Daoy (cell line): ENCODE results near the gene SLC13A4. TPM values are rescaled to one million over a fixed set of nuclear protein-coding genes. Genes with fewer than 3 reads are reported as not detected.

Experiments
- DNase-seq: peaks from one replicate; pipeline ENCODE4 v3.0.0-alpha.2; 2015; ENCODE audit warnings: low read depth
- total RNA-seq: library from RNA; depleted of rRNA; stranded (reverse); fragments of >200 nt; shearing (Covaris generic); gene quantifications from 2 replicates; pipeline ENCODE4 v1.2.3, GENCODE V29; 2014

SLC13A4 gene
- total RNA-seq, 1 experiment from 2014 or later = not detected

DNA sequence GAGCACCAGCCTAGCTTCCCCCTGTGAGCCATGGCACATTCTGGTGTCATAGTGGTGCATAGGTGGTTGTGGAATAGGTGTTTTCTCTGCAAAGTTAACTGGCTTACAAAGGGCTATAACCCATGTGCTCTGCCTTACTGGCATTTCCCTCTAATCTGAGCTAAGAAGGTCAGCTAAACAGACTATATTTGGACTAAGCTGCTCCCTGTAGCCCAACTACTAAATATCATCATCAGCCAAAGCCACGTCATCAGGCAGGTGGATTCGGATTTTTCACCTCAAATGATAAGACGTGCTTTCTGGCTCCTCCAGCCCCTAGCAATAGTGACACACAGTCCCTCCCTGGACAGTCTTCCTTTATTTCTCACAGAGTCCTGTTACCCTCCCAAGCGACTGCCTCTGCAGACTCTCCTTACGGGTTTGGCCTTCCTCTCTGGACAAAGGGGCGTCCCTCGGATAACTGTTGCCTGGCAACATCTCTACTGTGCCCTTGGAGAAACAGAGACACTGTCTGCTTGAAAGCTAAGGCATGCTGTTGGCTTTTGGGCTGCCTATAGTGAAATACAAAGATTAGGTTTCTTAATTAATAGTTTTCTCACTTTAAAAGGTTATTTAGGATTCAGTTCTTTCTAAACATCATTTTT lies 9.1 kb downstream of the SLC13A4 start:
- no peak for DNase-seq

DNA sequence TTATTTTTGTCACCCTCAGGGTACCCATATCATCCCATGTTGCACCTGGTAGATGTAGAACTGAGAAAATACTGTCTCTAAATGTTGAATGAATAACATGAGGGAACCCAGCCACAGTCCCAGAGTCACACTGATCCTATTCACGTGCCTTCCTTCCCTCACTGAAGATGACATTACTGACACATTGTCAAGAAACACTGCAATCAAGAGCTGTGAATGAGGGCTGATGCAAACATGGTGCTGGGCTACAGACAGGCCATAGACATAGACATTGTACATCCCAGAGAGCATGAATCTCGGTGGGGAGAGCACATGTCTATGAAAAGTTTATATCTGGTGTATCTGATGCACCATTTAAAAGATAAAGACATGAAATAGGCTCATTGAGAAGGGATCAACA lies 9.8 kb downstream of the SLC13A4 start:
- DNase-seq = no peak

DNA sequence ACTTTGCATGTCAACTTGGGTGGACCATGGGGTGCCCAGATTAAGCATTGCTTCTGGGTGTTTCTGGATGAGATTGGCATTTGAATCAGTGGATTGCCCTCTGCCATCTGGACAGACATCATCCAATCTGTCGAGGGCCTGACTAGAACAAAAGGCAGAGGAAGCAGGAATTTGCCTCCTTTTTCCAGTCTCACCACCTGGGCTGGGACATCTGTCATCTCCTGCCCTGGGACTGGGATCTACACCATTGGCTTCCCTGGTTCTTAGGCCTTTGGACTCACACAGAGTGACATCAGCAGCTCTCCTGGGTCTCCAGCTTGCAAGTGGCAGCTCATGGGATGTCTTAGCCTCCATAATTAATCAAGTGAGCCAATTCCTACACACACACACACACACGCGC lies 10.3 kb downstream of the SLC13A4 start:
- no peak for DNase-seq

DNA sequence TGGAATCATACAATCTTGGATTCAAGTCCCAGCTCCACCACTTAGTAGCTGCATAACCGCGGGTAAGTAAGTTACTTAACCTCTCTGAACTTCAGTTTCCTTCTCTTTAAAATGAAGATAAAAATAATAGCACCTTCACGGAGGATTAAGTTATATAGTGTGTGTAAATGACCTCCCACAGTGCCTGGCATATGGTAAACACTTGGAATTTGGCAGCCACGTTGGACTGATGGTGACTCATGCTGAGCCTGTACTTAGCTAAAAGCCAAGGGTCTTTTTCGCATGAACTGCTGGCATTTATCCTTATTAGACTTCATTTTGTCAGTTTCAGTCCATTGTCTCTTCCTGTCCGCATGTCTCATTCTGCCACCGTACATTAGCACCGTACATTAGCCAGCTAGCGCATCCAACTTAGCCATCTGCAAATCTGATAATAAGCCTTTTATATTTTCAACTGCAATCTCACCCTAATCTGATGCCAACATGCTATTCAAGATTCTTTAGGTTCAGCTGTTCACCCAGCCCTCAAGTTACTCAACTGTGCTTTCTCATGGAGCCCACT lies 11.2 kb downstream of the SLC13A4 start:
- DNase-seq = peak; percentile 90

DNA sequence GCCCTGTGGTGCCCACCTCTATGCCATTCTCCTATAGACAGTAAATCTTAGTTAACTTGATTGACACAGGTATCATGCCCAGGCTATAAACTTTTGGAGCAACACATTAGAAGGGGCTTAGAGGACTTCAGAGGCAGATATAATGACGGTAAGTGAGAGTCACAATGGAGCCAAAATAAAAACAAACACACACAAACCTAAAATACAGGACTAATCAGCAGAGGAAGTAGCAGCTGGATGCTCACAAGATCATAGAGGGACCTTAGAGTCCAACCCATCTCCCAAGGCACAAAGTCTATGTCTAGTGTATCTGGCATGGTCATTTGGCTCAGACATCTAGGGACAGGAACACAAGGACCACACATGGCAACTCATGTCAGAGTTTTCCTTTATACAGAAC lies 12.3 kb downstream of the SLC13A4 start:
- DNase-seq = no peak

DNA sequence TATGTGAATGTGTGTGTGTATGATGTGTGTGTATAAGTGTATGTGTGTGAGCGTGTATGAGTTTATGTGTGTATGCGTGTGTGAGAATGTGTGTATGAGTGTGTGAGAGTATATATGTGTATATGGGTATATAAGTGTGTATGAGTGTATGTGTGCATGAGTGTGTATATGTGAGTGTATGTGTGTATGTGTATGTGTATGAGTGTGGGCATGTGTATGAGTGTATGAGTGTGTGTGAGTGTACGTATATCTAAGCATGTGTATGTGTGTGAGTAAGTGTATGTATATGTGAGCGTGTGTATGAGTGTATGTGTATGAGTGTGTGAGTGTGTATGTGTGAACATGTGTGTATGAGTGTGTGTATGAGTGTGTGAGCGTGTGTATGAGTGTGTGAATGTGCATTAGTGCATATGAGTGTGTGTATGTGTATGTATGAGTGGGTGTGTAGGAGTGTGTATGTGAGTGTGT lies 12.9 kb downstream of the SLC13A4 start:
- no peak for DNase-seq

DNA sequence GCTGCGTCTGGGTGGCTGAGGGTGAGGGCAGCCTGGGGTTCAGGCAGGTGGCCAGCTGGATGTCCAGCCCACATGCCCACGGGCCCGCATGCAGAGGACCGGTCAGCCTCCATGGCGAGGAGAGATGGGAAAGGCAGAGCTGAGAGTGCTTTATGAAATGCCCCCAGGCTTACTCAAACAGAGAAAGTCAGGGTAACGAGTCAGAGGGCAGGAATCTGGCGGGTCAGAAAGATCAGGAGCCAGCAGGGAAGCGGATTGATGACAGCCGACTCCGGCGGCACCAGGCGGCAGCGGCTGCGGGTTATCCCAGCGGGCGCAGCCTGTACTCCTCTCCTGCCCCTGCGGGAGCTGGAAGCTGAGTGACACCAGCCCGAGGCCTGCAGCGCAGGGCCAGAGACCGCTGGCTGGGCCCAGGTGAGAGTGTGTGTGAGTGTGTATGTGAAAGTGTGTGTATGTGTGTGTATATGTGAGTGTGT lies 13.4 kb downstream of the SLC13A4 start:
- DNase-seq = peak; percentile 79

DNA sequence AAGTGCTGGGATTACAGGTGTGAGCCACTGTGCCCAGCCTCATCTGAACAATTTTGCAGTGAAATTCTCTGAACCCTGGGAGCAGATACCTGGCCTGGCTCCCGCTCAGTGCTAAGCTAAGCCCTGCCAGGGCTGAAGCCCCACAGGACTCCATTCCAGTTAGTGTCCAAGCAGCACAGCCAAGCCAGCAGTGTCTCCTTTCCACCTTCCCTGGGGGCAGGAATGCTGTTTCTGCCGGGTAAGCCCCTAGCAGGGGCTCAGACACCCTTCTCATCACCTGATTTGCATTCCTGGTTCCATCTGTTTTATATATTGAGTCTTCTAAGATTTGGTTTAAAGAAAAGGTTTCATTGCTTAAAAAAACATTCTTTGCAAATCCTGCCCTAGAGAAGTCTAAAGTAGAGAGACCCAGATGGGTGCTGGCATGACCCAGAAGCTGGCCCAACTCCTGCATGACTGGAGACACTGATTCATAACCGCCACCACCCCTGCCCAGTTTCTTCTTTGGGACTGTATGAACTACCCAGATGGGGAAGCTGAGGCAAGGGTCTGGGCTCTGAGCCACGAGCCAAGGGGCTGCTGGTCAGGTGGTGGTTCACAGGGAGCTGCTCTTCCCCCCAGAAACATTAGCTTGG lies 14.0 kb downstream of the SLC13A4 start:
- DNase-seq = no peak

DNA sequence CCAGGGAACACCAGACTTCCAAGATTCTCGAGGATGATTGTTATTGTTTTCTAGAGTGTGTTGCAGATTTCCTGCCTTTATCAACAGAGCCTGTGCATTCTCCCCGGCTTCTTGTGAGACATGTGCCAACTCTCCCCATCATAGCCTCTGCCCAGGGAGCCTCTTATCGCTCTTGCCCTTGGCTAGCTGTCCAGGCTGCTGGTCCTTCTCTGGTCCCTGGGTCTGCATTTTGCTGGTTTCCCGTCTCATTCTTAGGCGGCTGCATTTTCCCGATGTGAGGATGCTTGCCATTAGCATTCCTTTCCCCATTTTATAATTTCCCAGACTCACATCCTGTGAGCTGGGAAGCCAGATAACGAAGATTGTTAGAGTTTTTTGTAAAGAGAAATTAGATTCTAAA lies 15.2 kb downstream of the SLC13A4 start:
- DNase-seq = no peak

DNA sequence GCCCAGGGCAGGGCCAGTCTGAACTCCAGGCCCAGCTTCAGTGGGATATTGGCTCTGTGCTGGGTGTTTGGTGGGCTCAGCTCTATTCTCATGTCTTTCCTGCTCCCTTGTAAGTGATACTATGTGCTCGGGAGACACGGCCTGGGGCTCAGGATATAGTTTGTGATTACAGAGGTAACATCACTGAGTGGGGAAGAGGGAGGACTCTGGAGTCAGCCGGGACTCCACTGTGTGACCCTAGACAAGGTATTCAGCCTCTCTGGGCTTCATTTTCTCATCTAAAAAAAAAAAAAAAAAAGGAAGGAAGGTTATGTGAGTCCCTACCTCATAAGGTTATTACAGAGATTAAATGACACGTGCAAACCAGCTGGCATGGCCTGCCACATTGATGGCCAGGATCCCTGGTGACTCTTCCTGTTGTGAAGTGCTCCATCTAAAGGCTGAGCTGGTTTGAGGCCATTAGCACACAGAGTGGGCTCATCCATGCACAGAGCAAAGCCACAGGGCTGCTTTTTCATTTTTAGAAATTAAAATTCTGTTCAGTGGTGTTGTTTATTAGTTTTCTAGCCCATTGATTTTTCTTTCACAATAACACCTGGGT lies 15.7 kb downstream of the SLC13A4 start:
- DNase-seq = peak; percentile 32

DNA sequence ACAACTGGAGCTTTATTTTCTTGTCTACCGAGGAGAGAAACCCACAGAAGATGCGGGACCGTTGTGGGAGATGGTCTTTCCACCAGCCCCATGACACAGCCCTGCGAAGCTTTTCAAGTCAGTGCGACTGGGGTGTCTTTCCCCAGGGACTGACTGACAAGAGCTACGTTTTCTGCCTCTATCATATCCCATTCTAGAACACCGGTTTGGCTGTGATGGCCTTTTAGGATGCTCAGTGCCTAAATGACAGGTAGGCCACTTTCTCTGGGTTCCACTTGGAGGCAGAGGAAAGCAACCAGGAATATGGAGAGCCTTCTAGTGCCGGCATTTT lies 16.9 kb downstream of the SLC13A4 start:
- DNase-seq = no peak

DNA sequence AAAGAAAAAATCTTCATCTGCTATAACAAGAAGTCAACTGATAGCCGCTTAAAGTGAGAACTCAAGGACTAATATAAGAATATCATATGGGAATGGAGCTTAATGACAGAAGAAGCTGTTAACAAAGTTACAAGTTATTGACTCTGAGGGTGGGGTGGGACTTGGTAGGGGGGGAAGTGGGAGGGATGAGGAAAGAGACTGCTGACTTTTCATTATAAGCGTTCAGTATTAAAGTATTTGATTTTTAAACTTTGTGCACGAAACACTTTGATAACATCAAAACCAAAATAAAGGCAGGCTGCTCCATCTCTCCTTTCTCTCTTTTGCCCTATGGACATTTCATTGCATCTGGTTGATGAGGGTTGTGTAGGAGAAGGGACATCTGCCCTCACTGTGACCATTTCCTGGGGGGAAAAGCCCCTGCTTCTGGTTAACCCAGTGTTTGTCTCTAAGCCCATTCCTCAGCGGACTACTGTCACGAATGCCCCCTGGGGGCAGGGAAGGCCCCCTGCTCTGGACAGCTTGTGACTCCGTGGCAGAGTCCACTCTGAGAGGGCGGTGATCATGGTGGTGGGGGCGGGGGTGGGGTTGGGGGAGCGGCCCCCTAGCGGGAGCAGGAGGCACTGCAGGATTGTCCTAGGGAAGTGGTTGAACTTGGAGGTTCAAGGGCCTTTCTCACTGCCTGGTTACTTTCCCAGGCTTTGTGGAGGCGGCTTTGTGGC lies 17.4 kb downstream of the SLC13A4 start:
- DNase-seq = no peak

DNA sequence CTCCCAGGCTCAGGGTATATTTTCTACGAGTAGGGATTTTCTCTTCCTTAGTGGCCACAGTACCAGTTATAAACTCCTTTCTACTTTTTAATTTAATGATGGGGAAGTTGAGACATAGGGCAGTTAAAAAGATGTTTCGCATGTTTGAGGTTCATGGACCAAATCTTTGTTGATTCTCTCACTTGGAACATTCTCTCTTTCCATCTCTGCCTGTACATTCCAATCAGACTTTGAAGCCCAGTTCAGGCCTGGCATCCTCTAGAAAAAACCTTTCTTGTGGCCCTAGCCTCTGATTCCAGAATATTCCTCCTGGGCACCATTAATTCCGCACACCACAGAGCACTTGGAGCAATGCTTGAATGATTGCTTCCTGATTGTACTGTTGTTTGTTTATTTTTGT lies 18.5 kb downstream of the SLC13A4 start:
- DNase-seq = no peak

DNA sequence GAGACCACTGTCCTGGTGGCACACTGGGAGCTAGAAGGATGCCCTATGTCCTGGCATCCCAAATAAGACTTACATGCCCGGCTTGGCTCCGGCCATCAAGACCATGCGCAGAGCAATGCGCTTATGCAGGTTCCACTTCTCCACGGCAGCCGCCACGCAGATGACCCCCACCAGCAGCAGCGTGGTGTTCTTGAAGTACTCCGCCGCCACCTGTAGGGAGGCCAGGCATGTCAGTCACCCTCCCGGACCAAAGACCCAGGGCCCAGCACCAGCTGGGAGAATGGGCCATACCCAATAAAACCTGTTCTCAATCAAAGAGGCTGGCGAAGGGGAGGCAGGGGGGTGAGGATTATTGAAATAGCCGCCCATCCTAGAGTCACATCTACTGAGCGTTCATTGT lies 19.9 kb downstream of the SLC13A4 start:
- DNase-seq = no peak

DNA sequence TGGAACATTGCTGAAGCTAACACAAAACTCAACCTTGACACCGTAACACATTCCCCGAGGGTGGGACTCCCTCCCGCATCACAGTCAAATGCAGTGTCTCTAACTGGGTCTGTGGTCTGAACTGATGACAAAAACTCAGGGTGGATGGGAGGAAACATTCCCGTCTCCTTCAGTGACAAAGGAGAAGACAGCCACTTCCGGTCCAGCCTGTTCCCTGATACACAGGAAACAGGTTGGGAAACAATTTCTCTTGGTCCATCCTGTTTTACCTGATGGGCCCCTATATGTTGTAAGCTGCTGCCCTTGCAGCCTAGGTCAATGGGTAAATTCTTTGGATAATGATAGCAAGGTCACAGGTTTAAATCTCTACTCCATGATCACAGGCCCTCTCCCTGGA lies 20.4 kb downstream of the SLC13A4 start:
- no peak for DNase-seq

DNA sequence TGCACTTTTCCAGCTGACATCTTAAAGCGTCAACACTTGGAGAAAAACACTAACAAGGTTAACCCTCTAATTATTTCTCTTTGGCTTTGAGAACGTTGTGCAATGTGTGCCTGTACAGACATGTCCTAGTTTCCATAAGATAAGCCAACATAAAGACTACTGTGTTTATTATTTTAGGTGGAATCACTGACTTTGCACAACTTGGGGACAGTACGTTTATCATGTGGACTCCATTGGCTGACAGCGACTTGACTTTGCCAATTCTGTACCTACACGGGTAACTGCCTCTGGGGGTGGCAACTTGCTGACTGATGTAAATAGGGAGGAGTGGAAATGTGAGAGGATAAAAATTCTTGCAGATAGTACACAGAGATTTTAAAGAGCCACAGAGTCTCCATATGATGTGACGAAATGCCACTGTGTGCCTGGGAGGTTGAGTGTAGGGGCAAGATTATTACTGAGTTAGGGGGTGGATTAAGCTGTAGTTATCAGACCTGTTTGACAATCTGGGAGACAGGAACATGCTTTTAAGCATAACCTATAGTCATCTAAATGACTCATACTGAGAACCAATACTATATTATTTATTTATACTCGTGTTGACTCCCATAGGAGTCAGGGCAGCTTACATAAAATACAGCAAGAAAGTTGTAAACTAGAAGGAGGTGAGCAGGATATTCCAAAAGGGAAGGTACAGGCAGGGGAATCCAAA lies 21.0 kb downstream of the SLC13A4 start:
- no peak for DNase-seq

DNA sequence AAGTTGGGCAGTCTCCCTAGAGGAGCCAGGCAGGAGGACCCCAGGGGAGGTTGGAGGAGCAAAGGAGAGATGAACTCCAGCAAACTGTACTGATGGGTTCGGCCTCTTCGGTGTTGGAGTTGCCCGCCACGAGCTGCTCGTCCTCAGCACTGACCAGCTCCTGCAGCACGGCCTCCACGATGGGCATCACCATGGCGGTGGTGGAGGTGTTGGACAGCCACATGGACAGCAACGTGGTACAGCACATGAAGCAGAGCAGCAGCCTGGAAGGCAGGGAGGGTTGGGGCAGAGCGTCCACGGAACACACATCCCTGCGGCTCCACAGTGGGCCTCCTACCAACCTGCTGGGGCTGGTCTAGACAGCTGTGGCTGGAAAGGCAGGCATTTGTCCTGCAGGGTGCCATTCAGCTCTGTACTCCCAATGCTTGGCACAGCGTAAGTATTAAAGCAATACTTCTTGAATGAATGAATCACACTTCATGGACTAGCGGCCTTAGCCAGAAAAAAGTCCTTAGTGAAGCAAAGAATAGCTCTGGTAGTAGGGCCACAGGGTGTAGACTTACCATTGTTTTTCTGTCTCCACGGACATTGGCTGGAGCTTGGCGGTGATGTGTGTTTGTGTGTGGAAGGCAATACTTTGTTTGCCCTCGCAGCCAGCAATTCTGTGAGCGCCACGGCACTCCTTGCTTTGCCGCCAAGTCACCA lies 21.8 kb downstream of the SLC13A4 start:
- no peak for DNase-seq

DNA sequence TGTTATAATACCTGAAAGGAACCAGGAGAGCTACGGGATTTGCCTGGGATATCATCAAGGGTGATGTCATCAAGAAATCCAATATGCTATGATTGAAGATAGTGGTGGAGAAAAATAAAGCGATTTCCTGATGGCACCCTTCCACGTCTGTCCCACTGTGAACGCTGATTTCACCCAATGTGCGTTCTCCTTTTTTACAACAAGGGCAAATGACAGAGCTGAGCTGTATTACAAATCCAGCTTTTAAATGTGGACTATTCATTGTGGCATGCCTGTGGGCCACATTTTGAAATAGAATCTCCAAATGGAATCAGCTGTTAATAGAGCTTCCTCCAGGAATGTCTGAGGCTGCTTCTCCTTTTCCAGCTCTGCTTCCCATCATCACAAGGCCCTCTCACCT lies 23.3 kb downstream of the SLC13A4 start:
- DNase-seq = no peak

DNA sequence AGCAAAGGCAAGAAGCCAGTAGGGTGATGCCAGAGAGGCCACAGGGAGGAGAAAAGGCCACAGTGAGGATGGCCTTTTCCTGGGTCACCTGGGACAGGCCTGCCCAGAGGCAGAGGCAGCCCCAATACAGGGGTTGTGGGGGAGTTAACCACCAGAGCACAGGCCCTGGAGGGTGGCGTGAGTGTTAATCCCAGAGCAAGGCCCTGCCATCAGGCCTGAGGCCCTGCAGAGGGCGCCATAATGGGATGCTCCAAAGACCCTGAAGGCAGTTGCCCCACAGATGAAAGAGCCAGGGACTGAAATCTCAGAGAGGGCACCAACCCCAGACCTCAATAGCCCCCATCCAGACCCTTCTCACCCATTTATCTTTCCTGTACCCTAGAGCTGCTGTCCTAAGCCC lies 23.9 kb downstream of the SLC13A4 start:
- DNase-seq = no peak

DNA sequence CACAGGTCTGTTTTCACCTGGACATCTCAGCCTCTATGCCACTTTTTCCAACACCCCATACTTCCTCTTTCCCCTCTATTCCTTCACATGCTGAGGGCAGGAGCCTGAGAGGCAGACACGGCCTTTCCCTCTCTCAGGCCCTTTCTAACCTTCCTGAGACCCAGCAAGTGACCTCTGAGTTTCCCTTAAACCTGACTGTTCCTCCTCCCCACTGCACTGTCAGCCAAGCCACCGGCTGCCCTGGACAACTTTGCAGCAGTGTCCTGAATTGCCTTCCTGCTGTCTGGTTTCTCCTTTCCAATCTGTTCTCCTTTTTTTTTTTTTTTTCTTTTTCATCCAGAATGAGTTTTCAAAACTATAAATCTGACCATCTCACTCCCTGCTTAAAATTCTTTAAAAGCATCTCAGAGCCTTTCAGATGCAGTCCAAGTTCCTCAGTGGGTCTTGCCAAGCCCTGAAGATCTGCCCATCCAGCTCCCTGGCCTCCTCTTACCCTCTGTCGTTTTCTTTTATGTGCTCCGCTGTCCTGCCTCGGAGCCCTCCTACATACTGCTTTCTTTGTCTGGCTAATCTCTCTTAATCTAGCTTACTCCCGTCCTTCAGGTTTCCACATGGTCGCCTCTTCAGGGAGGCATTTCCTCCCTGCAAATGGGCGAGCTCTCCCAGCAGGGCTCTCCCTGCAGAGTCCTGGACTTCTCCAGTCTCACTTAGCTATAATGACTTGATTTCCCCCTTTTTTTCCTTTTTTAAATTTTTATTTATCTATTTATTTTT lies 30.5 kb downstream of the SLC13A4 start:
- DNase-seq = no peak
